Colonic mucosa (tissue), 4 donors: ENCODE results near the gene GON4L. TPM values are rescaled to one million over a fixed set of nuclear protein-coding genes. Genes with fewer than 3 reads are reported as not detected.
"Not testable (repeated sequence)": the region's sequence is repeated elsewhere in the genome, so short reads cannot be mapped to it uniquely, and the experiment has no call there.

Experiments used
- DNase-seq: peaks from one replicate; pipeline ENCODE4 v3.0.0-alpha.2; 2020
- H3K27ac ChIP-seq: fragments of 200-600 bp; one replicate; pipeline ENCODE4 v1.8.0; 2021
- H3K27me3 ChIP-seq: fragments of 200-600 bp; one replicate; pipeline ENCODE4 v1.8.0; 2021
- H3K36me3 ChIP-seq: fragments of 200-600 bp; one replicate; pipeline ENCODE4 v1.8.0; 2021
- H3K4me1 ChIP-seq: fragments of 200-600 bp; one replicate; pipeline ENCODE4 v1.8.0; 2021; ENCODE audit warnings: mild to moderate bottlenecking
- H3K4me3 ChIP-seq: fragments of 200-600 bp; one replicate; pipeline ENCODE4 v1.8.0; 2021
- H3K9ac ChIP-seq, 2 donors: one replicate each; pipeline ENCODE4 v1.7.0; 2013; ENCODE audit warnings: control low read depth in 2 of 2, low read depth in 2 of 2, low read length in 2 of 2
- H3K9me3 ChIP-seq: fragments of 200-600 bp; one replicate; pipeline ENCODE4 v1.8.0; 2021
- CTCF ChIP-seq: fragments of 200-600 bp; IDR thresholded peaks from one replicate; pipeline ENCODE4 v1.8.0; 2022; ENCODE audit warnings: antibody characterized with exemption, mild to moderate bottlenecking
- intact Hi-C: fragments of 100-400 bp; cut with DNase I; formaldehyde crosslinking; loops from one replicate; pipeline ENCODE4 v1.14.1; 2022
- total RNA-seq, 2 donors: library from RNA; stranded (reverse); fragmentation: NEBNext Ultra II Directional in 1 of 2; extraction: Animal tissue kit (Norgen Biotek cat#: 25700) in 1 of 2; gene quantifications; one replicate each; pipeline ENCODE4 v1.2.1, GENCODE V29; 2021
- donor health status: healthy.
- donor health status: DM: no; HTN: no; CAD: no.
- donor health status: DM: no; HTN: no; CAD: no.

The GON4L gene
- total RNA-seq, 2 donors from 2014 or later: 33.3 to 34.7 TPM

- intact Hi-C loops: no loop called here
- H3K36me3 ChIP-seq: no peaks in the 10 kb centered on the region
- H3K4me3 ChIP-seq: no peak overlapping the region
- no peak overlapping the region for H3K27ac ChIP-seq
- no peaks in the 10 kb centered on the region for H3K4me1 ChIP-seq
- DNase-seq: no peak
- no peak overlapping the region for H3K9ac ChIP-seq
- H3K9me3 ChIP-seq: no peaks in the 10 kb centered on the region
- no peaks in the 10 kb centered on the region for H3K27me3 ChIP-seq
- TF ChIP-seq CTCF: no peak
These were observed 44.1 kb downstream of the GON4L start for GRCh38 chr1:155812878-155813277.

DNA sequence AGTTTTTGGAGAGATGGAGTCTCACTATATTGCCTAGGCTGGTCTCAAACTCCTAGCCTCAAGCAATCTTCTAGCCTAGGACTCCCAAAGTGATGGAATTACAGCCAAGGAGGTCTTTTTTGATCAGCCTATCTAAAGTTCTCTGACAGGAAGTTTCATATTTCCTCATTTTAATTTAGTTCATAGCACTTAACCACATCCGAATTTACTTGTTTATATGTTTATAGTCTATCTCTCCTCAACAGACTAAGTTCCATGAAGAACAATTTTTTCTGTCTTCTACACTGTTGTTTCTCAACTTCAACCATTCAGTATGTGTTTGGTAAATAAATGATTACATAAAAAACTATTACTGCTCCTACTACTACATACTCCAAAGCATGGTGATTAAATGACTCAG is 47.9 kb downstream of the GON4L start:
- intact Hi-C loops: no loop called here
- Histone ChIP-seq H3K9me3 (no peaks in the 10 kb centered on the region), H3K27me3 (no peaks in the 10 kb centered on the region), H3K27ac (no peak overlapping the region), H3K4me1 (no peaks in the 10 kb centered on the region), H3K36me3 (no peaks in the 10 kb centered on the region), H3K9ac (no peak overlapping the region), H3K4me3 (no peak overlapping the region)
- TF ChIP-seq CTCF: no peak
- no peak for DNase-seq

- no peak for TF ChIP-seq CTCF
- no peaks in the 10 kb centered on the region for H3K4me1 ChIP-seq
These were observed 55.9 kb downstream of the GON4L start for GRCh38 chr1:155801149-155801548.

DNA sequence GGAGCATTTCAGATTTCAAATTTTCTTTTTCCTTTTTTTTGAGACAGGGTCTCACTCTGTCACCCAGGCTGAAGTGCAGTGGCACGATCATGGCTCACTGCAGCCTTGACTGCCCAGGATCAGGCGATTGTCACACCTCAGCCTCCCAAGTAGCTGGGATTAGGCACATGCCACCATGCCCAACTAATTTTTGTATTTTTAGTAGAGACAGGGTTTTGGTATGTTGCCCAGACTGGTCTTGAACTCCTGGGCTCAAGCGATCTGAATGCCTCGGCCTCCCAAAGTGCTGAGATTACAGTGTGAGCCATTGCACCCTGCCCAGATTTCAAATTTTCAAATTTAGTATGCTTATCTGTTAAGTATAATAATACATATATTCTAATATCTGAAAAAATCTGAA is 61.4 kb downstream of the GON4L start:
- H3K9ac ChIP-seq, H3K4me1 ChIP-seq, intact Hi-C loops, H3K9me3 ChIP-seq, H3K4me3 ChIP-seq, H3K27me3 ChIP-seq, DNase-seq, H3K36me3 ChIP-seq: not testable (repeated sequence)
- H3K27ac ChIP-seq: peak overlapping the region; percentile 6

More at GRCh38 chr1:155801149-155801548, 55.9 kb downstream of the GON4L start:
- H3K9ac ChIP-seq: no peak overlapping the region
- no peak for DNase-seq
- H3K27ac ChIP-seq: no peak overlapping the region
- no peak overlapping the region for H3K4me3 ChIP-seq
- no peaks in the 10 kb centered on the region for H3K36me3 ChIP-seq
- no peaks in the 10 kb centered on the region for H3K9me3 ChIP-seq
- intact Hi-C loops: no loop called here
- no peaks in the 10 kb centered on the region for H3K27me3 ChIP-seq

DNA sequence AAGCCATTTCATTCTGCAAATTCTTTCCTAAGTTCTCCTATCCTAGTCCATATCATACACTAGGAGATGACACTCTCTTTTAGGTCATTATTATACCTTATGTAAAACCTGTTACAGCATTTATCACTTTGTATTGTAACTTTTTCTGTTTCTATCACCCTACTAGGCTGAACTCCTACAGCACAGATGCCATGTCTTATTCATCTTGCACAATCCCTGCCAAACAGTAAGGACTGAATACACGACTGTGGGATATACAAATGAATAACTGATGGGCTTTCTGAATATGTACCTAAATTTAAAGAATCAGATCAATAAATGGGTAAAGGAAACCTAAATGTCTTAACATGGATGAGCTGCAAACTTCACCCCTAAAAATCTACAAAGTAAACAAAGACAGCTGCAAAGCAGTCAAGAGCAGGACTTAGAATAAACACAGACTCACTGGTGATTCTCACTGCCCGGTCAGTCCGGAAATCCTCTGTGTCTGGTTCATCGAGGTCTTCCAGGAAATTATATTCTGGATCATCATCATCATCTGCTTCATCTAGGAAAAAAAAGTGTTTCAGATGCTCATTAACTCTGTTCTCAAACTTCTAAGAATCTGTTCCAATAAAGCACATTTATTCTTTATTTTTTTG is 62.3 kb downstream of the GON4L start:
- intact Hi-C loops: no loop called here
- H3K4me1 ChIP-seq: no peaks in the 10 kb centered on the region
- no peak for TF ChIP-seq CTCF
- H3K36me3 ChIP-seq: no peaks in the 10 kb centered on the region
- no peak overlapping the region for H3K9ac ChIP-seq
- H3K9me3 ChIP-seq: no peaks in the 10 kb centered on the region
- no peak for DNase-seq
- peak overlapping the region; percentile 6 for H3K27ac ChIP-seq
- H3K4me3 ChIP-seq: no peak overlapping the region
- H3K27me3 ChIP-seq: no peaks in the 10 kb centered on the region

- H3K36me3 ChIP-seq: no peaks in the 10 kb centered on the region
- TF ChIP-seq CTCF: no peak
- DNase-seq: no peak
These were observed 63.8 kb downstream of the GON4L start for GRCh38 chr1:155793213-155793612.

More at GRCh38 chr1:155793213-155793612, 63.8 kb downstream of the GON4L start:
- Histone ChIP-seq H3K9ac (no peak overlapping the region), H3K27me3 (no peaks in the 10 kb centered on the region), H3K4me3 (no peak overlapping the region), H3K9me3 (no peaks in the 10 kb centered on the region), H3K27ac (no peak overlapping the region), H3K4me1 (no peaks in the 10 kb centered on the region)
- intact Hi-C loops: no loop called here
